KMS-11 (cell line): ENCODE data around the gene TAX1BP3.

ENCODE experiments used
- H2AFZ ChIP-seq: fragments of 200-600 bp; sonication (generic); 2 replicates; pipeline ENCODE4 v1.6.1; 2016; ENCODE audit warnings: antibody characterized with exemption, mixed run types, low read depth
- H3K27ac ChIP-seq: fragments of 200-600 bp; sonication (generic); 2 replicates; pipeline ENCODE4 v1.6.1; 2016; ENCODE audit warnings: mild to moderate bottlenecking, mixed run types
- H3K27me3 ChIP-seq: fragments of 200-600 bp; sonication (generic); 2 replicates; pipeline ENCODE4 v1.6.1; 2017; ENCODE audit warnings: mild to moderate bottlenecking, low read depth, mixed run types, moderate library complexity; ENCODE audit not compliant: insufficient read depth
- H3K36me3 ChIP-seq: fragments of 200-600 bp; sonication (generic); 2 replicates; pipeline ENCODE4 v1.6.1; 2017; ENCODE audit warnings: mild to moderate bottlenecking, mixed run types; ENCODE audit not compliant: insufficient read depth
- H3K4me1 ChIP-seq: fragments of 200-600 bp; sonication (generic); 2 replicates; pipeline ENCODE4 v1.6.1; 2016; ENCODE audit warnings: mild to moderate bottlenecking, low read depth, mixed run types; ENCODE audit not compliant: poor library complexity, severe bottlenecking
- H3K4me2 ChIP-seq: fragments of 200-600 bp; sonication (generic); 2 replicates; pipeline ENCODE4 v1.7.0; 2016; ENCODE audit warnings: mild to moderate bottlenecking, mixed run types
- H3K4me3 ChIP-seq: fragments of 200-600 bp; sonication (generic); IDR thresholded peaks from 2 replicates; pipeline ENCODE4 v1.6.1; 2017; ENCODE audit warnings: low read depth, low read length, mixed read lengths; ENCODE audit not compliant: insufficient read depth
- H3K79me2 ChIP-seq: fragments of 200-600 bp; sonication (generic); 2 replicates; pipeline ENCODE4 v1.6.1; 2016; ENCODE audit warnings: low read depth, mixed run types; ENCODE audit not compliant: insufficient read depth
- H3K9ac ChIP-seq: fragments of 200-600 bp; sonication (generic); 2 replicates; pipeline ENCODE4 v1.6.1; 2016; ENCODE audit warnings: mild to moderate bottlenecking, mixed run types
- H4K20me1 ChIP-seq: fragments of 200-600 bp; sonication (generic); 2 replicates; pipeline ENCODE4 v1.6.1; 2016; ENCODE audit warnings: mild to moderate bottlenecking, mixed run types; ENCODE audit not compliant: insufficient read depth
- TF ChIP-seq, protein P1 (sequence below): fragments of 200-600 bp; sonication (generic); conservative IDR thresholded peaks from 2 replicates; pipeline ENCODE4 v1.6.1; 2017; ENCODE audit warnings: low read depth, mild to moderate bottlenecking, antibody characterized with exemption, low read length, moderate library complexity, mixed read lengths

The TAX1BP3 gene

DNA sequence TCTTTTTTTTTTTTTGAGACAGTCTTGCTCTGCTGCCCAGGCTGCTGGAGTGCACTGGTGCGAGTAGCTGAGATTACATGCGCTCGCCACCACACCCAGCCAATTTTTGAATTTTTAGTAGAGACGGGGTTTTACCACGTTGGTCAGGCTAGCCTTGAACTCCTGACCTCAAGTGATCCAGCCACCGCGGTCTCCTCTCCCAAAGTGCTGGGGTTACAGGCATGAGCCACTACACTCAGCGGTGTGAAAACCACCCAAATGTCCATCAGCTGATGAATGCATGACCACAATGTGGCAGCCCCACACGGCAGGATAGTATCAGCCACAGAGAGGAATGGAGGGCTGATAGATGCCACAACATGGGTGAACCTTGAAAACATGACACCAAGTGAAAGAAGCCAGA is 25.5 kb upstream of the TAX1BP3 start:
- Histone ChIP-seq H3K4me1 (peaks cover 12% of the 10 kb centered on the region), H3K36me3 (no peaks in the 10 kb centered on the region), H3K4me2 (no peak overlapping the region), H4K20me1 (no peaks in the 10 kb centered on the region), H3K27me3 (no peaks in the 10 kb centered on the region), H3K79me2 (no peaks in the 10 kb centered on the region; the same call in 1 of the 2 replicates), H2AFZ (no peak overlapping the region), H3K9ac (no peak overlapping the region), H3K4me3 (no peak overlapping the region), H3K27ac (no peak overlapping the region)
- TF ChIP-seq, protein P1, sequence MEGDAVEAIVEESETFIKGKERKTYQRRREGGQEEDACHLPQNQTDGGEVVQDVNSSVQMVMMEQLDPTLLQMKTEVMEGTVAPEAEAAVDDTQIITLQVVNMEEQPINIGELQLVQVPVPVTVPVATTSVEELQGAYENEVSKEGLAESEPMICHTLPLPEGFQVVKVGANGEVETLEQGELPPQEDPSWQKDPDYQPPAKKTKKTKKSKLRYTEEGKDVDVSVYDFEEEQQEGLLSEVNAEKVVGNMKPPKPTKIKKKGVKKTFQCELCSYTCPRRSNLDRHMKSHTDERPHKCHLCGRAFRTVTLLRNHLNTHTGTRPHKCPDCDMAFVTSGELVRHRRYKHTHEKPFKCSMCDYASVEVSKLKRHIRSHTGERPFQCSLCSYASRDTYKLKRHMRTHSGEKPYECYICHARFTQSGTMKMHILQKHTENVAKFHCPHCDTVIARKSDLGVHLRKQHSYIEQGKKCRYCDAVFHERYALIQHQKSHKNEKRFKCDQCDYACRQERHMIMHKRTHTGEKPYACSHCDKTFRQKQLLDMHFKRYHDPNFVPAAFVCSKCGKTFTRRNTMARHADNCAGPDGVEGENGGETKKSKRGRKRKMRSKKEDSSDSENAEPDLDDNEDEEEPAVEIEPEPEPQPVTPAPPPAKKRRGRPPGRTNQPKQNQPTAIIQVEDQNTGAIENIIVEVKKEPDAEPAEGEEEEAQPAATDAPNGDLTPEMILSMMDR, result no peak

DNA sequence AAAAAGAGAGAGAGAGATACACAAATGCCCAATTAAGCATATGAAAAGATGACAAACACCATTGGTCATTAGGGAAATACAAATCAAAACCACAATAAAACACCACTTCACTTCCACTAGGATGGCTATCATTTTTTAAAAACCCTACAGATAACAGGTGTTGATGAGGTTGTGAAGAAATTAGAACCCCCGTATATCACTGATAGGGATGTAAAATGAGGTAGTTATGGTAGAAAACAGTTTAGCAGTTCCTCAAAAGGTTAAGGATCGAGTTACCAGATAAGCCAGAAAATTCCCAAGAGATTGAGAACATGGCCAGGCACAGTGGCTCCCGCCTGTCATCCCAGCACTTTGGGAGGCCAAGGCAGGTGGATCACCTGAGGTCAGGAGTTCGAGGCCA is 24.8 kb upstream of the TAX1BP3 start:
- H3K4me3 ChIP-seq, result no peak overlapping the region
- no peak overlapping the region for H3K27ac ChIP-seq

DNA sequence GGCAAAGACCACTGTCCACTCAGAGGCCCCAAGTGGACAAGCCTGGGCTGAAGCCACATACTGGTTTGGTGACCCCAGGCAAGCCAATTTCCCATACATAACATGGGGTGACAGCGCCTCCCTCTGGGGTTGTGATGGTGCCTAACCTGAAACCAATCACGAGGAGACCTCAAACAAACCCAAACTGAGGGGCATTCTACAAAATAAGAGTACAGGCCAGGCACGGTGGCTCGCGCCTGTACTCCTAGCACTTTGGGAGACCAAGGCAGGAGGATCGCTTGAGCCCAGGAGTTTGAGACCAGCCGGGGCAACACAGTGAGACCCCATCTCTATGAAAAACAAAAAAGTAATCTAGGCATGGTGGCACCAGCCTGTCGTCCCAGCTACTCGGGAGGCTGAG is 24.0 kb upstream of the TAX1BP3 start:
- Histone ChIP-seq H3K4me1 (peaks cover 12% of the 10 kb centered on the region), H3K27ac (no peak overlapping the region), H3K4me3 (no peak overlapping the region), H3K27me3 (no peaks in the 10 kb centered on the region), H3K79me2 (no peaks in the 10 kb centered on the region; the same call in 1 of the 2 replicates), H4K20me1 (no peaks in the 10 kb centered on the region), H2AFZ (no peak overlapping the region), H3K36me3 (no peaks in the 10 kb centered on the region), H3K9ac (no peak overlapping the region), H3K4me2 (no peak overlapping the region)
- TF ChIP-seq, protein P1, result no peak

More for the DNA sequence above, 24.8 kb upstream of the TAX1BP3 start:
- peaks cover 12% of the 10 kb centered on the region for H3K4me1 ChIP-seq
- H3K27me3 ChIP-seq, result no peaks in the 10 kb centered on the region
- TF ChIP-seq, protein P1, result no peak
- H3K9ac ChIP-seq, result no peak overlapping the region
- H3K36me3 ChIP-seq, result no peaks in the 10 kb centered on the region
- H4K20me1 ChIP-seq, result no peaks in the 10 kb centered on the region
- H2AFZ ChIP-seq, result no peak overlapping the region
- H3K79me2 ChIP-seq, result no peaks in the 10 kb centered on the region; the same call in 1 of the 2 replicates
- H3K4me2 ChIP-seq, result no peak overlapping the region

DNA sequence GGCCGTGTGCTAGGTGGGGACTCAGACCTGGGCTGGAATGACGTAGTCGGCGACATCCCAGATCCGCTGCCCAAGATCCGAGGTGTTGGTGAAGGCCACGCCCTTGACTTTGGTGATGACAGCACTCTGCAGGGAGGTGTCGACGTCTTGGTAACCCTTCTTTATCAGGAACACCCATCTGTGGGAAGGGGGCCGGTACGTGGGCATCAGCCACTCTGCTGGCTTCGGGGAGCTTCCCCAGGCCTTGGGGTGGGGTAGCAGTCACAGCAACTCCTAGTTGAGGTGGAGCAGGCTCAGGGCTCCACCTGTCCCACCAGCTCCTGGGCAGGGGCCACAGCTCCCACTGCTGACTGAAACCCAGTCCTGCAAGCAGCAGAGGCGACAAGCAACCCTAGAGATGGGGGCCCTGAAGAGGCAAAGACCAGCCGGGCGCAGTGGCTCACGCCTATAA is 23.3 kb upstream of the TAX1BP3 start:
- Histone ChIP-seq H4K20me1 (no peaks in the 10 kb centered on the region), H3K27ac (no peak overlapping the region), H3K27me3 (no peaks in the 10 kb centered on the region), H3K36me3 (no peaks in the 10 kb centered on the region), H3K9ac (no peak overlapping the region), H3K4me1 (peaks cover 12% of the 10 kb centered on the region), H2AFZ (no peak overlapping the region), H3K79me2 (no peaks in the 10 kb centered on the region; the same call in 1 of the 2 replicates), H3K4me2 (no peak overlapping the region), H3K4me3 (no peak overlapping the region)
- TF ChIP-seq, protein P1, result no peak
